ENCODE results near the gene ERCC6.

The ERCC6 gene

DNA sequence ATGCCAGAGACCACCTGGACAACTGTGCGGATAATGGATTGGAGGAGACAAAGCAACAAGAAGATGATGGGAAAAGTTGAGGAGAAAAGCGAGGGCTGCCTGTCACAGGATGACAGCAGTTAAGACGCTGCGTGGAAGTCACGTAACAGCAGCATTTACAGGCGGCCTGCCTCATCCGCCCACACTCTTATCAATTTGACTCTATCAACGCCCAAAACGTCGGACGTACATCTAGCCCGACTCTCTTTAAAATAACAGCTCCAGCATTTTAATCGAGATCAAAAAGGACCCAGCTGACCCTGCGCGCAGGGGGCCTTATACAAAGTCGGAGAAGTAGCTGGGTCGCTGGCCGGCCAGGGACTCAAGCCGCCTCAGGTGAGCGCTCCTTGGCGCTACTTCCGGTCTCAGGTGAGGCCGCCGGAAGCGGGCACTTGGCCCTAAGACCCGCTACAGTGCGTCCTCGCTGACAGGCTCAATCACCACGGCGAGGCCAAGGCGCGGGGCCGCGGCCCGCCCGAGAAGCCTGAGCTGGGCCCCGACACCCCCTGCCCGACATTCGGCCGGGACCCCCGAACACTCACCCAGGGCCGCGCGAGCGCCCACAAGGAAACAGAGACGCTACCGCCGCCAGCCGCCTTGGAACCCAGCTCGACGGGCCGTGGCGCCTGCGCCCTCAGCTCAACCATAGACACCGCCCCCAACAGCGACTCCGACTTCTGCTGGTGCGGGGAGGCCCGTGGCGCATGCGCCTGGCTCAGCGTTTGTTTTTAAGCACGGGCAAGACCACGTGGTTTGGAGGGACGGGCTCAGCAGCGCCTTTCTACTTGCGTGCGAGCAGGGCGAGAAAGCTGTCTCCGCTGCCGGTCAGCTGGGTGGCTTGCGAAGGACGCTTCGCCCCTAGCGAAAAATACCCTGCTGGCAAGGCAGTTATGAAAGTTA, at the start of gene ERCC6:
Gene ERCC6 (minus strand): TSS at position 741 of the 939 bp plus-strand sequence.
- peak; percentile 98 for DNase-seq (ENCODE audit: low spot score)

- DNase-seq (ENCODE audit: low spot score): no peak
Observed at GRCh38 chr10:49587981-49588380, 49.1 kb upstream of the ERCC6 start.

- no peak for DNase-seq (ENCODE audit: low spot score)
Observed at GRCh38 chr10:49585387-49585786, 46.5 kb upstream of the ERCC6 start.

GRCh38 chr10:49579621-49580020, 40.7 kb upstream of the ERCC6 start:
- DNase-seq (ENCODE audit: low spot score): no peak

DNA sequence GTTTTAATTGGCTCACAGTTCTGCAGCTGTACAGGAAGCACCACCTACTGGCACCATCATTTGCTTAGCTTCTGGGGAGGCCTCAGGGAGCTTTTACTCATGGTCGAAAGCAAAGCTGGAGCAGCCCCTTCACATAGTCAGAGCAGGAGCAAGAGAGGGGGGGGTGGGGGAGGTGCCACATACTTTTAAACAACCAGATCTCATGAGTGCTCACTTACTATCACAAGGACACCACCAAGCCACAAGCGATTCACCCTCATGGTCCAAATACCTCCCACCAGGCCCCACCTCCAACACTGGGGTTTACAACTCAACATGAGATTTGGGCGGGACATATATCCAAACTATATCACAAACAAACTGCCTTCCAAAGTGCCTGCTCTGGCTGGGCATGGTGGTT, 39.5 kb upstream of the ERCC6 start:
- no peak for DNase-seq (ENCODE audit: low spot score)

- no peak for DNase-seq (ENCODE audit: low spot score)
Observed at GRCh38 chr10:49577182-49577925, 38.4 kb upstream of the ERCC6 start.

GRCh38 chr10:49575489-49576072, 36.7 kb upstream of the ERCC6 start:
- no peak for DNase-seq (ENCODE audit: low spot score)

DNA sequence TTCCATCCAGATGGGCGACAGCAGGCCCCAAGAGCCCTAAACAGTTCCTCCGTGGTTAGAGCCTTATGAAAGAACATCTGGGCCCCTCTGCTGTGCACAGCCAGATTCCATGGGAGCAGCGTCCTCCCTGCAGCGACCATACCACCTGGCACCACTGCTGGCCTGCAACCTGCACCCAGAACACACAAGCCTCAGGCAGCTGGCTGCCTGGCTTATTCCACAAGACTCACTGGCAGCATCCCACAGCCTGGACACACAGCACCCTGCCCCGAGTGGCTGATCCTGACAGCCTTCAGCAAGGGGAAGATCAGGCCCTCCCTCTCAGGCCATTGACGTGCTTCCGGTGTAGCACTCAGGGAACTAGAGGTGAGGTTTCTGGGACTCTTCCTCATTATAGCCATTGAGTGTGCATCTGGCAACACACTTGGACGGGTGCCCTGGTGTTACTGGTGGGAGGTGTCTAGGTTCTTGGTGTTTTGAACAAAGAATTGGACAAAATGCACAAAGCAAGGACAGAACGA, 33.7 kb upstream of the ERCC6 start:
- DNase-seq (ENCODE audit: low spot score): no peak

GRCh38 chr10:49571388-49571787, 32.5 kb upstream of the ERCC6 start:
- DNase-seq (ENCODE audit: low spot score): no peak

DNA sequence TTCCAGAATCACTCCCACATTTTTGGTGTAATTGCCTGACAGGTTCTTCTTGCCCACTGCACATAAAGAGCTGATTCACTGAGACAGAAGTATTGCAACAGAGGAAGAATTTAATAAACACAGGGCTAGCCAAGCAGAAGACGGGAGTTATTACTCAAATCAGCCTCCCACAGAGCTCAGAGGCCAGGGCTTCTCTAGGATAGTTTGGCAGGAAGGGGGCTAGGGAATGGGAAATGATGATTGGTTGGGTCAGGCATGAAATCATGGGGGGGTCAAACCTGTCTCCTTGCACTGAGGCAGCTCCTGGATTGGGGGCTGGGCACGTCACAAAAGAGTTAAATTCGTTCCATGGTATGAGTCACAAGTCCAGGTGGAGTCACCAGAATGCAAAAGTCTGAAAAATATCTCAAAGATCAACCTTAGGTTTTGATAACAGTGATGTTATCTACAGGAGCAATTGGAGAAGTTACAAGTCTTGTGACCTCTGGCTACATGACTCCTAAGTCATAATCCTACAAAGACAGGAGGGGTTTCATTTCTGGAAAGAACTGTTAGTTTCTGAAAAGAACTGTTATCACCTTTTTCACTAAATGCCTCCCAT, 30.2 kb upstream of the ERCC6 start:
- no peak for DNase-seq (ENCODE audit: low spot score)

DNA sequence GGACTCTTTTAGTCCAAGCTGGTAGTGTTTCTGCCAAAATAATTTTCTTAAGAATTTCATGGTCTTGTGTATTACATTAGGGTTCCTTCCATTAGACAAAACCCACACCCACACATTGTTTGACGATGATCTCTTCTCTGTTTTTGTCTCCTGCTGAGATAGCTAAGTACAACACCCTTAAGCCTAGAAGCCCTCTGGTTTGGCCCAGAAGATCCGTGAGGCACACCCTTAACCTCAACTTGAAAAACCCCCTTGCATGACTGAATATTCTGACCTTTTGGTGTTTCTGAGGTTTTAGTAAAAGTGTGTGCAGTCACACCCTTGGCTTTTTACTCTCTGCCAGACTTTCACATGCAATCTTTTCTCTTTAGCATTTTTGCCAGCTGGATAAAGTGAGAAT, 29.3 kb upstream of the ERCC6 start:
- no peak for DNase-seq (ENCODE audit: low spot score)

GRCh38 chr10:49567810-49568209, 28.9 kb upstream of the ERCC6 start:
- no peak for DNase-seq (ENCODE audit: low spot score)

DNA sequence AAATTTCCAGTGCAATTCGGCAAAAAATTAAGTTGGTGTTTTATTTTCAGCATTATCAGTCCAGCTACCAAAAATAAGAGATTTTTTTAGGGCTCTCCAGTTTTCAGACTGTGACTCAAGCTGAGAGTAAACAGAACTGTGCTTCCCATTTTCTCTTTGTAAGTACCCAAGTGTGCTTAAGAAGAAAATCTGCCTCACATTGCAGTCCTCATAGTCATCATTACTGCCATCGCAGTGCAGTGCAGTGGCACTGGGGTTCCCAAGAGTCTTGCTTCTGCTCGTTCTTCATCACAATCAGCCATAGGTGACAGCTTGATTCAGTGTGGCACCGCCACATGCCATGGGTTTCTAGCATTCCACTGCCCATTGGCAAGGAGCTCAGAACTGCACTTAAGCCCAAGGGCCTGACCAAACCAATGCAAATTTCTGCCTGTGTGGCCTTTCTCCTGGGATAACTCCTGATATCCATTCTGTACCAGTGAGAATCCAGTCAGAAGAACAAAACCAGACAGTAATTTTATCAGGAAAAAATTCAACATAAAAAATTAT, 25.6 kb upstream of the ERCC6 start:
- DNase-seq (ENCODE audit: low spot score): no peak

DNA sequence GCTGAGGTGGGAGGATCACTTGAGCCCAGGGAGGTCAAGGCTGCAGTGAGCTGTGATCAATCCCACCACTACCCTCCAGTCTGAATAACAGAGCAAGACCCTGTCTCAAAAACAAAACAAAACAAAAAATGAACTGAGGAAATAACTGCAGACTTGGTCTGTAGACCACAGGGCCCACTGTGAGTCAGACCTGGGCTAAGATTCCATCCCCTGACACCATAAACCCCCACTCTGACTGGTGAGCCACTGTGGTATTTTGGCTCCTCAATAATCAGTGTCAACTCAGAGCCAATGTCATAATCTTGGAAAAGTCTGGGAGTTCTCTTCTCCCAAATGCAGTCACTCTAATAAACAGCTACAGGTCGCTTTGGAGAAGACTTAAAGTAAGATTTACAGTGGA, 24.0 kb upstream of the ERCC6 start:
- no peak for DNase-seq (ENCODE audit: low spot score)

DNA sequence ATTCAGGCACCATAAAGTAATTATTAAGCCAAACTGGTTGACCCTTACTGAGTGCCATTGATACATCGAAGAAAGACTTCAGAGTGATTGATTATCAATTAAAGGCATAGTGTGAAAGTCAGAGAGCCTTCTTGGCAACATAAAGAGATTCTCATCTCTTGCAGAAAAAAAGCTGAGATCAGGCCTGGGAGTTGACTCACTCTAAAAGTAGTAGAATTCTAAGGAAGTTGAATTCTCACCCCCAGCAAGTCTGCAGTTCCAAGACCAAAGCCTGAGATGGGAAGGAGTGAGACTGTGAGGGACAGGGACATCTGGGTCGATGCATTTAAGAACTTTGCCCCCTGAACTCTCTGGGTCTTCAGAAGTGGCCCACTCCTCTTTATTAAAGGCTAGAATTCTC, 21.6 kb upstream of the ERCC6 start:
- no peak for DNase-seq (ENCODE audit: low spot score)

DNA sequence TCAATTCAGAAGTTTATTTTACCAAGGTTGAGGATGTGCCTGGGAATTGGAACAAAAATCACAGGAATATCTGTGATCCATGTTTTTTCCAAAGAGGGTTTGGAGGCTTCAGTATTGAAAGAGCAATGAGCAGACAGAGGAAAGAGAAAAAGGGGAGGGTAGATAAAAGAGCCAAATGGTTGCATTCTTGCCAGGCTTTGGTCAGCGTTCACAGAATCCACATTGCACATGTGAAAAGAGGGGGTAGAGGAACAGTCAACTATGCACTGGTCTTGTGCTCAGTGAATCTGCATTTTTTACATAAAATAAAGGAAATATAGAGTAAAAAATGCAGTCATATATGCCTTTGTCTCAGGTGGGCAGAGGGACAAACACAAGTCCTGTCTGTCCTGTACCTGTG, 20.6 kb upstream of the ERCC6 start:
- no peak for DNase-seq (ENCODE audit: low spot score)

DNA sequence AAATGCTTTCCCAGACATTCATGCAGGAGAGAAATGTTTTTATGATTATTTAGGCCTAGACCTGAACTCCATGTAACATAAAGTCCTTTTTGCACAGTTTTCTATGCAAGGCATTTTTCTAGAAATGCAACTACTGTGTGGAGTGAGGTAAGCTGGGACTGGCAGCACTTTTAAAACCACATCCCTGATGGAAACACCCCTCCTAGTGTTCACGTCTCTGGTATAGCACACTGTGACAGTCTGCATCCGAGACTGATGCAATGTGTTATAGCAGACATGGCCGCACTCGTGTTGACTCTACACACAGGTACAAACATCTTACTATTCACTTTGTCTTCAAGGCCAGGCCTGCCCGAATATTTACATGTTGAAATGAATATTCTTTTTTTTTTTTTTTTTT, 19.3 kb upstream of the ERCC6 start:
- DNase-seq (ENCODE audit: low spot score): no peak

DNA sequence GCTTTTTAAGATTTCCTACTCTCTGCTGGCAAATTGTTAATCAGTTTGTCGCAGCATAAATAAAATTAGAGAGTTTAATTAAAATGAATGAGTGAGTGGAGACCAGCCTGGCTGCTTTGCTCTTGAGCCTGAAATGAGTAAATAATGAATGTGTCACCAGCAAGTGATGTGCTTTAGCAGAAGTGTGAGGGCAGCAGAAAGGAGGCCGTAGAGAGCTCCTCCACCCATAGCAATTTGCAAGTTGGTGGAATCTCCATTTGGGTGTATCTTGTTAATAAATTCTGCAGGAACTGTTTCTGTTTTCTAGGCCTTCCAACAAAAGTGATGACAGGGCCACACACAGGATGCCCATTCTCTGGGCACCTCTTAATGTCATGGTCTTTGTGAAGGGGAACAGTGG, 18.8 kb upstream of the ERCC6 start:
- DNase-seq (ENCODE audit: low spot score): no peak

- DNase-seq (ENCODE audit: low spot score): no peak
Observed at GRCh38 chr10:49556723-49557122, 17.8 kb upstream of the ERCC6 start.

- DNase-seq (ENCODE audit: low spot score): peak; percentile 33
Observed at GRCh38 chr10:49552277-49552676, 13.4 kb upstream of the ERCC6 start.

- no peak for DNase-seq (ENCODE audit: low spot score)
Observed at GRCh38 chr10:49550563-49550962, 11.6 kb upstream of the ERCC6 start.

Measured in hepatic stellate cell (primary cell).